Liver (tissue), 9 donors: Measurements from ENCODE around the gene LPAR1. TPM values are rescaled to one million over a fixed set of nuclear protein-coding genes. Genes with fewer than 3 reads are reported as not detected.

ENCODE experiments used
- DNase-seq: peaks from one replicate; pipeline ENCODE4 v3.0.0-alpha.2; 2017; ENCODE audit warnings: low spot score
- H3K27ac ChIP-seq, 2 donors: one replicate each; pipeline ENCODE4 v1.7.0; 2013; ENCODE audit warnings: inconsistent platforms in 2 of 2, low read length in 2 of 2, control low read depth in 1 of 2, low read depth in 1 of 2, mild to moderate bottlenecking in 1 of 2
- H3K27me3 ChIP-seq, 4 donors: one replicate each; pipeline versions ENCODE4 v1.6.1 to v1.7.0; 2013; ENCODE audit warnings: low read length in 3 of 4, inconsistent platforms in 1 of 4, mild to moderate bottlenecking in 1 of 4, moderate library complexity in 1 of 4; ENCODE audit not compliant: control insufficient read depth in 4 of 4, insufficient read depth in 4 of 4
- H3K36me3 ChIP-seq, 4 donors: one replicate each; pipeline versions ENCODE4 v1.6.1 to v1.7.0; 2013; ENCODE audit warnings: low read length in 3 of 4, mild to moderate bottlenecking in 3 of 4, low read depth in 1 of 4, moderate library complexity in 1 of 4; ENCODE audit not compliant: control insufficient read depth in 4 of 4, insufficient read depth in 3 of 4
- H3K4me1 ChIP-seq, 4 donors: one replicate each; pipeline versions ENCODE4 v1.6.1 to v1.7.0; 2013; ENCODE audit warnings: low read length in 3 of 4, mild to moderate bottlenecking in 3 of 4, moderate library complexity in 1 of 4; ENCODE audit not compliant: control insufficient read depth in 4 of 4, insufficient read depth in 4 of 4
- H3K4me3 ChIP-seq, 3 donors: one replicate each; pipeline versions ENCODE4 v1.6.1 to v1.7.0; 2013; ENCODE audit warnings: low read length in 3 of 3, control low read depth in 1 of 3, low read depth in 1 of 3, mild to moderate bottlenecking in 1 of 3
- H3K9ac ChIP-seq, 2 donors: one replicate each; pipeline ENCODE4 v1.7.0; 2013; ENCODE audit warnings: low read length in 2 of 2, mild to moderate bottlenecking in 2 of 2, moderate library complexity in 2 of 2, control low read depth in 1 of 2, low read depth in 1 of 2
- H3K9me3 ChIP-seq, 4 donors: one replicate each; pipeline versions ENCODE4 v1.6.1 to v1.7.0; 2013; ENCODE audit warnings: low read length in 3 of 4; ENCODE audit not compliant: control insufficient read depth in 4 of 4
- CTCF ChIP-seq: fragments of 150-350 bp; IDR thresholded peaks from 2 replicates; pipeline ENCODE4 v1.5.1; 2017; ENCODE audit warnings: improper control_type of control experiment, low read depth, low read length; ENCODE audit not compliant: missing input control
- FOXA2 ChIP-seq: IDR thresholded peaks from 2 replicates; pipeline ENCODE4 v1.6.1; 2016; ENCODE audit warnings: antibody characterized with exemption
- GABPA ChIP-seq, 2 donors: IDR thresholded peaks in 1 of 2; conservative IDR thresholded peaks in 1 of 2; 2 replicates each; pipeline ENCODE4 v1.6.1; 2016; ENCODE audit warnings: antibody characterized with exemption in 2 of 2, mild to moderate bottlenecking in 1 of 2, moderate library complexity in 1 of 2
- HNF4G ChIP-seq: IDR thresholded peaks from 2 replicates; pipeline ENCODE4 v1.6.1; 2016; ENCODE audit warnings: antibody characterized with exemption
- MAX ChIP-seq: IDR thresholded peaks from 2 replicates; pipeline ENCODE4 v1.6.1; 2016; ENCODE audit warnings: antibody characterized with exemption
- RAD21 ChIP-seq, 2 donors: IDR thresholded peaks; 2 replicates each; pipeline ENCODE4 v1.6.1; 2016; ENCODE audit warnings: antibody characterized with exemption in 2 of 2, mild to moderate bottlenecking in 2 of 2
- REST ChIP-seq: IDR thresholded peaks from 2 replicates; pipeline ENCODE4 v1.6.1; 2016; ENCODE audit warnings: antibody characterized with exemption, mild to moderate bottlenecking
- RXRA ChIP-seq, 2 donors: IDR thresholded peaks; 2 replicates each; pipeline ENCODE4 v1.6.1; 2017 to 2018; ENCODE audit warnings: antibody characterized with exemption in 2 of 2, mild to moderate bottlenecking in 1 of 2
- SP1 ChIP-seq: IDR thresholded peaks from 2 replicates; pipeline ENCODE4 v1.6.1; 2018; ENCODE audit warnings: antibody characterized with exemption, mild to moderate bottlenecking
- TAF1 ChIP-seq: conservative IDR thresholded peaks from 2 replicates; pipeline ENCODE4 v1.6.1; 2016; ENCODE audit warnings: antibody characterized with exemption, mild to moderate bottlenecking
- YY1 ChIP-seq: IDR thresholded peaks from 2 replicates; pipeline ENCODE4 v1.6.1; 2016; ENCODE audit warnings: antibody characterized with exemption, mild to moderate bottlenecking
- ZBTB33 ChIP-seq: IDR thresholded peaks from 2 replicates; pipeline ENCODE4 v1.6.1; 2016; ENCODE audit warnings: antibody characterized with exemption
- whole genome bisulfite sequencing: extraction: QIAGEN DNeasy Blood & Tissue Kit; methylation state at CpG from one replicate; pipeline ENCODE4 v1.1.7; 2013; 5-methylcytosine and 5-hydroxymethylcytosine counted together
- polyA plus RNA-seq, 2 donors: library from polyadenylated mRNA; stranded (reverse) in 1 of 2; unstranded in 1 of 2; fragments of 200-250 nt in 1 of 2; fragments of >200 nt in 1 of 2; fragmentation: Nextera tagmentation in 1 of 2; extraction: Ambion mirVana in 1 of 2; gene quantifications; one replicate each; pipeline versions ENCODE4 v1.2.1 to v1.2.3, GENCODE V29; 2013 to 2015
- total RNA-seq, 2 donors: library from RNA; depleted of rRNA; stranded (reverse); fragments of >200 nt; gene quantifications; one replicate each; pipeline ENCODE4 v1.2.3, GENCODE V29; 2014
- donor health status: healthy.
- donor health status: healthy.
- donor health status: healthy.
- donor health status: healthy.
- donor health status: healthy.

LPAR1 gene
- total and polyA plus RNA-seq, 4 donors: 0.51 to 3.6 (median 1.1) TPM

GRCh38 chr9:111003182-111003581 is 35.1 kb downstream of the LPAR1 start:
- no peaks in the 10 kb centered on the region for H3K4me1 ChIP-seq
- H3K9ac ChIP-seq: no peak overlapping the region
- WGBS: 79% methylated on average over 3 of the region's 3 CpGs
- TF ChIP-seq HNF4G: no peak
- no peak for DNase-seq
- no peak overlapping the region for H3K27ac ChIP-seq
- H3K9me3 ChIP-seq: no peaks in the 10 kb centered on the region
- no peak overlapping the region for H3K4me3 ChIP-seq
- H3K27me3 ChIP-seq: no peaks in the 10 kb centered on the region
- no peaks in the 10 kb centered on the region for H3K36me3 ChIP-seq

- TF ChIP-seq YY1 (no peak), HNF4G (no peak), ZBTB33 (no peak)
- H3K4me3 ChIP-seq: no peak overlapping the region
- DNase-seq: no peak
- no peaks in the 10 kb centered on the region for H3K9me3 ChIP-seq
- no peaks in the 10 kb centered on the region for H3K27me3 ChIP-seq
- no peaks in the 10 kb centered on the region for H3K4me1 ChIP-seq
- H3K27ac ChIP-seq: no peak overlapping the region
- H3K36me3 ChIP-seq: no peaks in the 10 kb centered on the region
- H3K9ac ChIP-seq: no peak overlapping the region
- 68% methylated on average over 1 of the region's 1 CpG for WGBS
Observed at GRCh38 chr9:111001526-111001925, 36.7 kb downstream of the LPAR1 start.

- DNase-seq: no peak
- Histone ChIP-seq H3K4me1 (no peaks in the 10 kb centered on the region), H3K27me3 (no peaks in the 10 kb centered on the region), H3K9me3 (no peaks in the 10 kb centered on the region), H3K9ac (no peak overlapping the region), H3K27ac (no peak overlapping the region), H3K36me3 (no peaks in the 10 kb centered on the region), H3K4me3 (no peak overlapping the region)
- TF ChIP-seq HNF4G (no peak), TAF1 (no peak), GABPA (IDR thresholded peaks at IDR 0.05 in 1 of 2, conservative IDR thresholded peaks at IDR 0.05 in 1 of 2) (no peak), RAD21 (IDR thresholded peaks at IDR 0.05) (no peak), YY1 (no peak), ZBTB33 (no peak), RXRA (IDR thresholded peaks at IDR 0.05) (no peak), MAX (no peak), FOXA2 (no peak), CTCF (no peak), SP1 (no peak), REST (no peak)
- WGBS: 86% methylated on average over 2 of the region's 2 CpGs
Observed at GRCh38 chr9:111000202-111000601, 38.1 kb downstream of the LPAR1 start.
